Astrocyte of the cerebellum (primary cell): ENCODE measurements around the gene OR10P1.
A peak's percentile ranks its signal among the peaks of the same experiment; 100 is the strongest.

Experiments
- DNase-seq: peaks from one replicate; pipeline ENCODE4 v3.0.0-alpha.2; 2011; ENCODE audit warnings: low read depth
- H3K4me3 ChIP-seq: 2 replicates; pipeline ENCODE4 v1.5.1; 2011; ENCODE audit warnings: mild to moderate bottlenecking, low read depth, low read length, moderate library complexity
- in situ Hi-C: cut with HindIII; loops from 2 replicates; pipeline ENCODE4 v1.10.0; 2017; ENCODE audit warnings: low sequenced_read_pairs
- TF ChIP-seq, protein P1 (sequence below): IDR thresholded peaks from 2 replicates; pipeline ENCODE4 v1.5.1; 2012; ENCODE audit warnings: low read length, low read depth, moderate library complexity, mild to moderate bottlenecking; ENCODE audit errors: missing control alignments

Gene OR10P1

DNA sequence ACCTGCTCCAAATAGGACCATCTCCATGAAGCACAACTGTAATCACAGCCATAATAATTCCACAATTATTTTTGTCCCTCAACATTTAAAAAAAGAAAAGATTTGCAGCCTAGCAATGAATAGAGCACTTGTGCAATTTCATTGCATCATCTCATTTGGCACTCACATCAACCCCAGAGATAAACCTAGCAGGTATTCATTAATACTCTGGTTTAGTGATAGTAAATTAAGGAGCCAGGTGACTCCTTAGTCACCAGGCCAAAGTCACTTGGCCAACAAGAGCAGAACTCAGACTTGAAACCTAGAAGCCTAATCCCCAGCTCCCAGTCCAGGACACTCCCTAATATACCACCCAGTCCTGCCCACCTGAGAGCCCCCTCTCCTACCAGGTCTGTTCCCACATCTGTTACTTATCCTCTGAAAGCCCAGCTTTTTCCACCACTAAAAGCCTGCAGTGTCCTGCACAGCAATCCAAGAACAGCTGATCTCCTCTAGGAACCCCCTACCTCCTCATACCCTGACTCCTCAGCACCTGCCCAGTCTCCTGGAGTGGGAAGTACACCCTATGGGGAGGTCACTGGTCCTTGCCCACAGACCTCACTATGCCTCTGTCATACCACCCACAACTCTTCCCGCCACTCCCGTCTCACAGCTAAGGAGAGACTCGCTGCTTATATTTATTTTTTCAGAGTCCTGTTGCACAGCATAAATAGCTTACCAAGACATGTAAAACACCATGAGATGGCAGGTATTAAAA is 22.1 kb downstream of the OR10P1 start:
- DNase-seq, result no peak
- TF ChIP-seq, protein P1, sequence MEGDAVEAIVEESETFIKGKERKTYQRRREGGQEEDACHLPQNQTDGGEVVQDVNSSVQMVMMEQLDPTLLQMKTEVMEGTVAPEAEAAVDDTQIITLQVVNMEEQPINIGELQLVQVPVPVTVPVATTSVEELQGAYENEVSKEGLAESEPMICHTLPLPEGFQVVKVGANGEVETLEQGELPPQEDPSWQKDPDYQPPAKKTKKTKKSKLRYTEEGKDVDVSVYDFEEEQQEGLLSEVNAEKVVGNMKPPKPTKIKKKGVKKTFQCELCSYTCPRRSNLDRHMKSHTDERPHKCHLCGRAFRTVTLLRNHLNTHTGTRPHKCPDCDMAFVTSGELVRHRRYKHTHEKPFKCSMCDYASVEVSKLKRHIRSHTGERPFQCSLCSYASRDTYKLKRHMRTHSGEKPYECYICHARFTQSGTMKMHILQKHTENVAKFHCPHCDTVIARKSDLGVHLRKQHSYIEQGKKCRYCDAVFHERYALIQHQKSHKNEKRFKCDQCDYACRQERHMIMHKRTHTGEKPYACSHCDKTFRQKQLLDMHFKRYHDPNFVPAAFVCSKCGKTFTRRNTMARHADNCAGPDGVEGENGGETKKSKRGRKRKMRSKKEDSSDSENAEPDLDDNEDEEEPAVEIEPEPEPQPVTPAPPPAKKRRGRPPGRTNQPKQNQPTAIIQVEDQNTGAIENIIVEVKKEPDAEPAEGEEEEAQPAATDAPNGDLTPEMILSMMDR, result no peak
- in situ Hi-C loops, result no loop called here

DNA sequence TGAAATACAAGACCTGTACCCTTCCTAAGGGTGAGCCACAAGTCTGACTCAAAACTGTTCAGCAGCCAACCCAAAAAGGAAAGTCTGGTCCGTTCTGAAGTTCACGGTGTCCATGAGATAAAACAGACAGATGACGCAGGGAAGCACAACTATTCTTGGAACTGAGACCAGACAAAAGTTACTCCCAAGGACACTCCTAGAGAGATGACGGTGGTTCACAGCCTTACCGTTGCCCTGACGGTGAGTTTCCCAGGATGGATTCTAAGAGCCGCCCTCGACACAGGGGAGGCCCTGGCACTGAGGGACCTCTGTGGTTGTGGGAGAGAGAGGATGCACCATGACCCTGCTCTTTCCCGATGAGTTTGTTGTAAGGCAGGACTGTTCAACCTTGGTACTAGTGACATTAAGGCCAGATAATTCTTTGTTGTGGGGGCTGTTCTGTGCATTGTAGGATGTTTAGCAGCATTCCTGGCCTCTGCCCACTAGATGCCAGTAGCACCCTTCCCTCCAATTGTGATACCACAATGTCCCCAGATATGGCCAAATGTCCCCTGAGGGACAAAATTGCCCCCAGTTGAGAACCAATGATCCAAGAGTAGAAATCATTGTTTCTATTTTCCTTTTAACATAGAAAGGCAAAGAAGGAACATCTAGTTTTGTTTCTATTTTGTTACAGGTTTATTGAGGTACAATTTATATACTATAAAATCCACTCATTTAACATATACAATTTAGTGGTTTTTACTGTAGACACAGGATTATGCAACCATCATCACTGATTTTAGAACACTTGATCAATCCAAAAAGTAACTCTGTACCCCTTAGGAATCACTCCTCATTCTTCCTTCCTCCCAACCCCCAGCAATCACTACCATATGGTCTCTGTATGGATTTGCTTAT is 23.0 kb downstream of the OR10P1 start:
- in situ Hi-C loops, result no loop called here
- no peak for DNase-seq
- TF ChIP-seq, protein P1, result peak; percentile 56
- H3K4me3 ChIP-seq, result no peak overlapping the region

More for the DNA sequence above, 22.1 kb downstream of the OR10P1 start:
- no peak overlapping the region for H3K4me3 ChIP-seq

DNA sequence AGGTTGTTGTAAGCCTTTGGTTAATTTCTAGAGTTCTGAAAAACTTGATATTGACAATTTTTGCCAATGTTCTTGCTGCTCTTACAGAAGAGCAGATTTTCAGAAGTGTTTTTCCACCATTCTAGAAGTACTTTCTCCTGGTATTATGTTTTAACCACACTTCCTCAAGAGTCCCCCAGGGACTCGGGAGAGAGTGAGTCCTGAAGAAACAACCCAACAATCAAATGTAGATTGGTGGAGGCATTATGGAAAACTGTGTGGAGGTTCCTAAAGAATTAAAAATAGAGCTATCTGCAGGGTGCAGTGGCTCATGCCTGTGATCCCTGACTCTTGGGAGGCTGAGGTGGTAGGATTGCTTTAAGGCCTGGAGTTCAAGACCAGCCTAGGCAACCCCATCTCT is 26.7 kb downstream of the OR10P1 start:
- no peak for DNase-seq
- in situ Hi-C loops, result no loop called here
- no peak overlapping the region for H3K4me3 ChIP-seq
- TF ChIP-seq, protein P1, result no peak

DNA sequence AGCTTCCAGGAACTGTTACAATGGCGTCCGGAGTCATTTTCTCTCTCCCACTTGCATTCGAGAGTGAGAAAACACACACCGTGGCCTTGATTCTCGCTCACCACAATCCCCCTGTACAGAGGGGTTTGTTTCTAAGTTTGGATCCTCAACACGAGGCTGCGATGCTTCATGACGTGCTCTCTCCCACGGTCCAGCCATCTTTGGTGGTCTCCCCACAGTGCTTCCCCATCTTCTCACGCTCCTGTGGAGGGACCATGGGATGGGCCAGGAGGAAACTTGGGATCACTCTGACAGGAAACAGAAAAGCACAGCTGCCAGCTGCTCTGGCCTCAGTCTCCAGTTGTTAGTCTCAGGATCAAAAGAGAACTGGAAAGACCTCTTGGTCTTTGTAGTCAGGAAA is 28.1 kb downstream of the OR10P1 start:
- TF ChIP-seq, protein P1, result no peak
- no peak for DNase-seq
- H3K4me3 ChIP-seq, result no peak overlapping the region
- in situ Hi-C loops, result no loop called here

DNA sequence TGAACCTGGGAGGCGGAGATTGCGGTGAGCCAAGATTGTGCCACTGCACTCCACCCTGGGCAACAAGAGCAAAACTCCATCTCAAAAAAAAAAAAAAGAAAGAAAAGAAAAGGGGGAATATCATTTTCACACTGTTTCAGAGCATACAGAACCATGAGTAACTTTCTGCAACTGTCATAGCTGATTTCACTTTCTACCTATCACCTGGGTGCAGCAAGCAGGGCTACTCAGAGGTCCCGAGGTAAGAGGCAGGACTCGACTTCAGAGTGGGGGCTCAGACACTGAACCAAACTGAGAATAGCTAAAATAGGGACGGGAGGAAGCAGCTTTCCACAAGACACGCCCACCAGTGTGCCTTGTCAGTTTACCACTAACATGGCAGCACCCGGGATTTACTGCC is 29.8 kb downstream of the OR10P1 start:
- H3K4me3 ChIP-seq, result no peak overlapping the region
- in situ Hi-C loops, result no loop called here
- no peak for DNase-seq
- TF ChIP-seq, protein P1, result no peak

DNA sequence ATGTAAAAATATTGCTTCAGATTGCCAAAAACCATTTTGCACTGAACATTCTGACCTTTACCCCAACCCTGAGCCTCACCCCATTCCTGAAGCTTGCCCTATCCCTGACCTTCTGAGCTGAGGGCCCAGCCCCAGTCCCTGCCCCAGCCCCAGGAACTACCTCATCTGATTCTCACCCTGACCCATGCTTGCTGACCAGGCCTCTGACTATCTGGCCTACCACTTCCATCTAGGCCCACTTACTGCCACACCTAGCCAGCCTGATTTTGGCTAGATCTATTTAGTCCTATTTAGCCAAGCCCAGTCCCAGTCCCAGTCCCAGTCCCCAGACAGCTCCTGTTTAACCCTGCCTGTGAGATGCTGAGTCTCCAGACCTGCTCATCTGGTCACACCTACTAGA is 33.6 kb downstream of the OR10P1 start:
- in situ Hi-C loops, result no loop called here
- TF ChIP-seq, protein P1, result no peak
- no peak for DNase-seq

More for the DNA sequence above, 33.6 kb downstream of the OR10P1 start:
- no peak overlapping the region for H3K4me3 ChIP-seq
